GM12878 (cell line): ENCODE results near the gene PDXDC1. TPM values are rescaled to one million over a fixed set of nuclear protein-coding genes. Genes with fewer than 3 reads are reported as not detected.
"Not testable (repeated sequence)": the region's sequence is repeated elsewhere in the genome, so short reads cannot be mapped to it uniquely, and the experiment has no call there.

Source experiments
- ATAC-seq: fragments of 200-7000 bp; cut with Tn5 transposase; 3 replicates; pipeline ENCODE4 v1.9.1; 2020; ENCODE audit warnings: mild to moderate bottlenecking, moderate library complexity
- BruUV-seq: library from RNA; stranded (reverse); fragments of 400-500 nt; replicated peaks from 2 replicates; lab custom pipeline; 2021; lab: Mats Ljungman, UMichigan
- CTCF ChIA-PET: fragments of 300-600 bp; sonication (Branson Sonifier 250); formaldehyde crosslinking; extraction: SDS; loops from one replicate; lab custom pipeline; 2021; ENCODE audit warnings: inconsistent platforms; lab: Yijun Ruan, JAX
- POLR2A ChIA-PET: fragments of 350-600 bp; formaldehyde crosslinking; extraction: SDS; loops from one replicate; lab custom pipeline; 2021; ENCODE audit warnings: inconsistent platforms; lab: Charles Lee
- RAD21 ChIA-PET: fragments of 300-600 bp; sonication (Branson Sonifier 250); formaldehyde crosslinking; loops from one replicate; lab custom pipeline; 2023; ENCODE audit warnings: antibody characterized with exemption; ENCODE audit not compliant: unreplicated experiment; lab: Charles Lee
- SMC1A ChIA-PET: fragments of 300-600 bp; sonication (Branson Sonifier 250); formaldehyde crosslinking; loops from one replicate; lab custom pipeline; 2023; ENCODE audit not compliant: unreplicated experiment, uncharacterized antibody; lab: Charles Lee
- DNase-seq: peaks from one replicate; pipeline ENCODE4 v3.0.0-alpha.2; 2011; ENCODE audit warnings: low read depth, low spot score
- FAIRE-seq: peaks from 3 replicates; lab custom pipeline; 2011; peaks lifted over from hg19 to GRCh38; lab: Jason Lieb, UNC
- H2AFZ ChIP-seq: 2 replicates; pipeline ENCODE4 v1.6.0; 2011; ENCODE audit warnings: low read depth, low read length, control low read depth; ENCODE audit not compliant: control insufficient read depth
- H3K27ac ChIP-seq: 2 replicates; pipeline ENCODE4 v1.5.1; 2011; ENCODE audit warnings: control low read depth; ENCODE audit not compliant: control insufficient read depth, insufficient read depth
- H3K27me3 ChIP-seq, 2 experiments: replicated peaks in 1 of 2; 2 replicates each; pipeline versions ENCODE4 v1.6.0 to v1.6.1; 2011; ENCODE audit warnings: low read length in 1 of 2; ENCODE audit not compliant: control insufficient read depth in 2 of 2, insufficient read depth in 2 of 2
- H3K36me3 ChIP-seq, 2 experiments: 2 replicates each; pipeline ENCODE4 v1.5.1; 2011; ENCODE audit warnings: low read length in 1 of 2; ENCODE audit not compliant: control insufficient read depth in 2 of 2, insufficient read depth in 2 of 2
- H3K4me1 ChIP-seq: 2 replicates; pipeline ENCODE4 v1.6.1; 2011; ENCODE audit warnings: mild to moderate bottlenecking, low read length, moderate library complexity, mixed read lengths; ENCODE audit not compliant: control insufficient read depth, insufficient read depth
- H3K4me2 ChIP-seq: 2 replicates; pipeline ENCODE4 v1.6.0; 2011; ENCODE audit warnings: control low read depth; ENCODE audit not compliant: control insufficient read depth, insufficient read depth
- H3K4me3 ChIP-seq: fragments of 200-600 bp; sonication (generic); 2 replicates; pipeline ENCODE4 v1.5.1; 2016
- H3K79me2 ChIP-seq: 2 replicates; pipeline ENCODE4 v1.6.0; 2011; ENCODE audit warnings: low read length; ENCODE audit not compliant: control insufficient read depth, insufficient read depth
- H3K9ac ChIP-seq: 2 replicates; pipeline ENCODE4 v1.8.0; 2011; ENCODE audit warnings: low read length, control low read depth, mixed read lengths; ENCODE audit not compliant: control insufficient read depth, insufficient read depth
- H3K9me3 ChIP-seq: replicated peaks from 3 replicates; pipeline ENCODE4 v1.5.1; 2011; ENCODE audit warnings: mild to moderate bottlenecking, low read length; ENCODE audit not compliant: control insufficient read depth, insufficient read depth
- H4K20me1 ChIP-seq: 2 replicates; pipeline ENCODE4 v1.6.0; 2011; ENCODE audit not compliant: control insufficient read depth, insufficient read depth
- WGBS: methylation state at CpG from one replicate; pipeline ENCODE4 v1.1.6; 2016; ENCODE audit warnings: low lambda C conversion rate; ENCODE audit not compliant: insufficient replicate concordance, insufficient coverage; ENCODE audit errors: missing lambda C conversion rate; 5-methylcytosine and 5-hydroxymethylcytosine counted together
- in situ Hi-C: fragments of 300-500 bp; cut with MboI; formaldehyde crosslinking; loops from 9 replicates; pipeline ENCODE4 v1.14.3; 2018; ENCODE audit warnings: mixed read lengths
- intact Hi-C: fragments of 100-400 bp; cut with micrococcal nuclease; formaldehyde crosslinking; loops from one replicate; pipeline ENCODE4 v1.14.2; 2022; ENCODE audit not compliant: unreplicated experiment
- polyA plus RNA-seq, 11 experiments: library from polyadenylated mRNA; depleted of rRNA in 4 of 11; unstranded in 6 of 11; stranded (reverse) in 5 of 11; fragments of >200 nt; fragmentation: Nextera tagmentation in 4 of 11; fragmentation: Illumina TruSeq in 1 of 11; extraction: Ambion mirVana in 4 of 11; extraction: Trizol in 1 of 11; gene quantifications; 1 replicate in 1 of 11; 2 replicates in 10 of 11; pipeline versions ENCODE4 v1.2.1 to v1.2.3, GENCODE V29; 2011 to 2016; ENCODE audit warnings: inconsistent platforms in 2 of 11, missing spikeins in 2 of 11, low read depth in 1 of 11
- total RNA-seq, 4 experiments: library from RNA; depleted of rRNA in 3 of 4; stranded (reverse); fragments of >200 nt in 3 of 4; fragmentation: Illumina TruSeq in 1 of 4; extraction: Trizol in 1 of 4; gene quantifications; 2 replicates each; pipeline versions ENCODE4 v1.2.1 to v1.2.3, GENCODE V29; 2013 to 2021

PDXDC1 gene
- total and polyA plus RNA-seq, 10 of the 15 experiments (the other 5 are each of a cell fraction or from before 2014, with no cell fraction given), result 6.1 to 78.2 (median 53.8) TPM

DNA sequence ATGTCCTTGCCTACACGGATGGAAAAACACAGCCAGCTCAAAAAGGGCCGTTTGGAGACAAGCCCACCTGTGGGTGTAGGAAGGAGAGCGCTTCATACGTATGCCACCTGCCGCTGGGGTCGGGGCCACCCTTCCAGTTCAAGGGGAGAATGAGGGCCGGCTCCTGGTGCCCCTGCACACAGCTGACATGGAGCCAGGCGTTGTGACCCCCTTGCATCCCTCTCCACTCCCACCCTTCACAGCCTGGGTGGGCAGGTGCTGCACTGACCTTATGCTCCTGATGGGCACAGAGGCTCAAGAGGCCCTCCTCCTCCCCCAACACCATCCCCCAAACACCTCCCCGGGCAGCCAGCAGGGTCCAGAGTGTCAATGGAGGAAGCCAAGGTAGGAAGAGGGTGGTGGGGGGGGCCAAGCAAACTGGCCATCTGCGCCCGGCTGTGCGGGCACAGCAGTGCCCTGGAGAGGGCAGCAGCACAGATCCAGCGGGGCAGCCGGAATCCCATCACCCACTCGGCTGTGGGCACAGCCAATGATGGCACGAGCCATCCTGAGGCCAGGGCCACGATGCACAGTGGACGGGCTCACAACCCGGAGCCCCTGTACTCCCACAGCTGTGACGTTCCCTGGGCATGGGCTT is 170.1 kb downstream of the PDXDC1 start:
- BruUV-seq, CTCF ChIA-PET, H3K4me3 ChIP-seq, FAIRE-seq, SMC1A ChIA-PET, intact Hi-C loops, H3K27me3 ChIP-seq, H3K36me3 ChIP-seq, H2AFZ ChIP-seq, in situ Hi-C loops, H3K4me1 ChIP-seq, RAD21 ChIA-PET, H3K4me2 ChIP-seq, H3K9ac ChIP-seq, POLR2A ChIA-PET, ATAC-seq, H3K9me3 ChIP-seq, H3K27ac ChIP-seq, DNase-seq, H3K79me2 ChIP-seq, H4K20me1 ChIP-seq: not testable (repeated sequence)
- 74% methylated on average over 18 of the region's 20 CpGs for WGBS

DNA sequence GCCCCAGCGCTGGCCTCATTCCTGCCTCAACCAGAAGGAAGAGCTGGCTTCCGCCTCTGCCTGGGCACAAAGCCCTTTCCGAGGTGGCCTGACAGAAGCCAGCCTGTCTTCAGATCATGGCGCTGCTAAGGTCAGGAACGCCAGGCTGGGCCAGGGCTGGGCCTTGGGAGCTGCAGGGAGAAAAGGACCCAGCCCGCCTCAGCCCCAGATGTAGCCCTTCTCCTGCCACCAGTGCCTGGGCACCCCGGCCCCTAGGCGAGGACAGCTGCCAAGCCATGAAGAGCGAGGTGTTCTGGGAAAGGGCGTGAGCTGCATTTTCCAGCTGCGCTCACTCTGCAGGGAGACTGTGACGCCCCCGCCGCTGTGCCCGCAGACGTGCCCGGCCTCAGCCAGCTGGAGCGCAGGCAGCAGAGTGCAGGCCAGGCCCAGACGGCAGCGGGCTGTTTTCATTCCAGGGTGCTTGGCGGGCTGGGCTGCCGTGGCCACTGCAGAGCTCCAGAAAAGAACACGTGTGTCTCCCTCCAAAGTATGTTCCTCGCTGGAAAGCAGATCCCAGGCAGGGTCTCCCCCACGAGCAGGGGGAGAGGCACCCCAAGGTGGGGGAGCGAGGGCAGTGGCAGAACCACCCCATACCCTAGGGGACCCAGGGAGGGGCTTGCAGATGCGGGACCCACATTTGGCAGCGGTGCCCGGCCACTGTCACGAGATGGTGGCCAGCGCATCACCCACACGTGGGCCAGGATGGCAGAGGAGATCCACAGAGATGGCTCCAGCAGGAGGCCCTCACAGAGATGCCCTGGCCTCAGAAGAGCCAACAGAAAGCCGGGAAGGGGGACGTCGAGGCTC is 170.8 kb downstream of the PDXDC1 start:
- POLR2A ChIA-PET, H3K27me3 ChIP-seq, H3K4me3 ChIP-seq, H3K4me1 ChIP-seq, H3K9ac ChIP-seq, intact Hi-C loops, H3K79me2 ChIP-seq, BruUV-seq, CTCF ChIA-PET, H4K20me1 ChIP-seq, H3K36me3 ChIP-seq, SMC1A ChIA-PET, H3K4me2 ChIP-seq, ATAC-seq, in situ Hi-C loops, H2AFZ ChIP-seq, FAIRE-seq, DNase-seq, RAD21 ChIA-PET, H3K27ac ChIP-seq, H3K9me3 ChIP-seq: not testable (repeated sequence)
- WGBS, result 89% methylated on average over 35 of the region's 35 CpGs

DNA sequence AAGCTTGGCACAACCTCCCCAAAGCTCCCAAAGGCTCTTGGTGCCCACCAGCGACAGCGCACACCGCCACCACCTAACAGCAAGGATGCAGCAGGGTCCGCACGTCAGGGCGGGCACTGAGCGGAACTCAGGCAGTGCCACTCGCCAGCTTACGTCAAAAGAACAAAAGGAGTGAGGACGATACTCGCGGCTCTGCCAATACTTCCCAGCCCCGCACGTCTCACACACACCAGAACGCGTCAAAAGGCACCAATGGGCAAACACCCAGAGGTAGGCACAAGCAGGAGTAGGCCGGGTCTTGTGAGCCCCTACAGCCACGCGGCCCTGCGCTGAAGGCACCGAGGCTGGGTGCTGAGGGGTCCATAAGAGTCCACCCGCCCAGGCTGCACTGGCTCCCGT is 171.4 kb downstream of the PDXDC1 start:
- FAIRE-seq, H3K27me3 ChIP-seq, POLR2A ChIA-PET, RAD21 ChIA-PET, H3K9ac ChIP-seq, CTCF ChIA-PET, H3K4me3 ChIP-seq, SMC1A ChIA-PET, H2AFZ ChIP-seq, H3K27ac ChIP-seq, intact Hi-C loops, H3K4me2 ChIP-seq, H3K4me1 ChIP-seq, ATAC-seq, H4K20me1 ChIP-seq, BruUV-seq, in situ Hi-C loops, DNase-seq, H3K36me3 ChIP-seq, H3K79me2 ChIP-seq, H3K9me3 ChIP-seq: not testable (repeated sequence)
- WGBS, result 93% methylated on average over 23 of the region's 23 CpGs

DNA sequence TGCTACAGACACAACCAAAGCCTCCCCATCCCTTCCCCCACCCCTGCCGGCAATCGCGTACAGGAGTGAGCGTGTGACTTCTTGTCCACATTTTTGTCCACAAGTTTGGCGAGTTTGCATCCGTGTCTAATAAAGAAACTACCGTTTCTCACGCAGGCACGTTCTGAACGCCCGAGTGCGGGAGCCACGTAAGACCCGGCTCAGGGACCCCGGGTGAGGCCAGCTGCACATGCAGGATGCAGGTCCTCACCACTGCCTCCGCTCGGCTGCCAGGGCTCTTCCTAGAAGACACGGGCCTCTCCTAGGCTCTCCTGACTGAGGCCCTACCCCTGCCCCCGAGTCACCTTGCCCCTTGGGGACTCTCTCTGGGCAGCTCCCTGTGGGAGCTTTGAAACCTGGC is 174.0 kb downstream of the PDXDC1 start:
- RAD21 ChIA-PET, FAIRE-seq, H3K27ac ChIP-seq, intact Hi-C loops, H3K27me3 ChIP-seq, H3K9me3 ChIP-seq, in situ Hi-C loops, CTCF ChIA-PET, ATAC-seq, H3K4me2 ChIP-seq, H2AFZ ChIP-seq, H3K36me3 ChIP-seq, H3K9ac ChIP-seq, POLR2A ChIA-PET, H3K4me3 ChIP-seq, BruUV-seq, SMC1A ChIA-PET, H3K4me1 ChIP-seq, H3K79me2 ChIP-seq, DNase-seq, H4K20me1 ChIP-seq: not testable (repeated sequence)
- WGBS, result 96% methylated on average over 15 of the region's 19 CpGs
